ENCODE results near the gene HLA-B. TPM values are rescaled to one million over a fixed set of nuclear protein-coding genes. Genes with fewer than 3 reads are reported as not detected.

The HLA-B gene
- total RNA-seq, 1 donor from 2014 or later = 398 TPM

DNA sequence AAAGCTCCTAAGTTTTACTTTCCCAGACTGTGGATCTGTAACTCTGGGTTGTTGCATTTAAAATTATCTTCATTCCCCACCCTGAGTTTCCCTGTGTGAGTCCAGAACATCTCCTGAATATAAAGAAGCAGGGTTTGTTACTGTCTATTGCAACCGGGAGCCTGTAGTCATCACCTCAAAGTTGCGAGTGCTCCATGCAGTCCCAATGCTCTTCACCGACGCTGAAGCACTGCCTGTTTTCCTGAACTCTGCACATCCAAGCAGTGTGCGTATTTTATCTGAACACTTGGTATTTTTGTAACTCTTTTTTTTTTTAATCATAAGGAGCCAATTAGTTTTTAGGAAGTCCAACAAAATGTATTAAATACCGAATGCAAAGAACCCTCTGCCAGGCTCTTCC is 907 bp upstream of the HLA-B start:
- no peak for ATAC-seq (ENCODE audit: poor library complexity)
- no peak for DNase-seq
- intact Hi-C loops (cut with DNase I) = no loop called here

DNA sequence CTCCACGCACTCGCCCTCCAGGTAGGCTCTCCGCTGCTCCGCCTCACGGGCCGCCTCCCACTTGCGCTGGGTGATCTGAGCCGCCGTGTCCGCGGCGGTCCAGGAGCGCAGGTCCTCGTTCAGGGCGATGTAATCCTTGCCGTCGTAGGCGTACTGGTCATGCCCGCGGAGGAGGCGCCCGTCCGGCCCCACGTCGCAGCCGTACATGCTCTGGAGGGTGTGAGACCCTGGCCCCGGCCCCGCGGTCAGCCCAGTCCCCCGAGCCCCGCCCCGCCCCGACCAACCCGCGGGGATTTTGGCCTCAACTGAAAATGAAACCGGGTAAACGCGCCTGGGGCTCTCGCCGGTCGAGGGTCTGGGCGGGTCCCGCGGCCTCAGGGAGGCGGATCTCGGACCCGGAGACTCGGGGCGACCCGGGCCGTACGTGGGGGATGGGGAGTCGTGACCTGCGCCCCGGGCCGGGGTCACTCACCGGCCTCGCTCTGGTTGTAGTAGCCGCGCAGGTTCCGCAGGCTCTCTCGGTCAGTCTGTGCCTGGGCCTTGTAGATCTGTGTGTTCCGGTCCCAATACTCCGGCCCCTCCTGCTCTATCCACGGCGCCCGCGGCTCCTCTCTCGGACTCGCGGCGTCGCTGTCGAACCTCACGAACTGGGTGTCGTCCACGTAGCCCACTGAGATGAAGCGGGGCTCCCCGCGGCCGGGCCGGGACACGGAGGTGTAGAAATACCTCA is 598 bp downstream of the HLA-B start:
- ATAC-seq (ENCODE audit: poor library complexity) (peak; percentile 57), DNase-seq (peak; percentile 56)
- intact Hi-C loops (cut with DNase I) = no loop called here

DNA sequence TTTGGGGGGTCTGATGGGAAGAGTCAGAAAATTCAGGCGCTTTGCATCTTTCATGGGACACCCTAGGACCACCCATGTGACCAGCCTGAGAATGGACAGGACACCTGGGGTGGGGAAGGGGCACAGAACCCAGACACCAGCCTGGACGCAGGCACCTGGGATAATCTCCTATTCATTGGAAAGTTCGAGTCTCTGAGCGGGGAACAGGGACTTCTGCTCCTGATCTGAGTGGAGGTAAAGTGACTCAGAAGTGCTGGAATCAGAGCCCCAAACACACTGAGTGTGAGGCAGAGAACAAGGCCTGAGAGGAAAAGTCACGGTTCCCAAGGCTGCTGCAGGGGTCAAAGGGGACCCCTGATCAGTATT is 1.4 kb downstream of the HLA-B start:
- DNase-seq = no peak
- intact Hi-C loops (cut with DNase I) = no loop called here
- ATAC-seq (ENCODE audit: poor library complexity) = no peak

DNA sequence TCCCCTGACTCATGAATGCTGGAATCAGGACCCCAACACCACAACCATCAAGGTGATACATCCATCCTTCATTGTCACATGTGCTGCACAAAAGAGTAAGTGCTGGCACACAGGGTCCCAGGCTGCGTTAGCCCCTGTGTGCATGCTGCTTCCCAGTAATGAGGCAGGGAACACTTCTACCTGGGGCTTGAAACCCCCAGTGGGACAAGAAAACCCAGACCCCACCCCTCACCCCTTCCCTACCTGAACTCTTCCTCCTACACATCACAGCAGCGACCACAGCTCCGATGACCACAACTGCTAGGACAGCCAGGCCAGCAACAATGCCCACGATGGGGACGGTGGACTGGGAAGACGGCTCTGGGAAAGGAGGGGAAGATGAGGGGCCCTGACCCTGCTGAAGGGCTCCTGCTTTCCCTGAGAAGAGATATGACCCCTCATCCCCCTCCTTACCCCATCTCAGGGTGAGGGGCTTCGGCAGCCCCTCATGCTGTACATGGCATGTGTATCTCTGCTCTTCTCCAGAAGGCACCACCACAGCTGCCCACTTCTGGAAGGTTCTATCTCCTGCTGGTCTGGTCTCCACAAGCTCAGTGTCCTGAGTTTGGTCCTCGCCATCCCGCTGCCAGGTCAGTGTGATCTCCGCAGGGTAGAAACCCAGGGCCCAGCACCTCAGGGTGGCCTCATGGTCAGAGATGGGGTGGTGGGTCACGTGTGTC is 2.0 kb downstream of the HLA-B start:
- no peak for DNase-seq
- ATAC-seq (ENCODE audit: poor library complexity) = no peak
- intact Hi-C loops (cut with DNase I) = loop anchor here (5.0 kb wide), 1 partner anchor 88 kb away; no protein-coding TSS in a partner anchor

DNA sequence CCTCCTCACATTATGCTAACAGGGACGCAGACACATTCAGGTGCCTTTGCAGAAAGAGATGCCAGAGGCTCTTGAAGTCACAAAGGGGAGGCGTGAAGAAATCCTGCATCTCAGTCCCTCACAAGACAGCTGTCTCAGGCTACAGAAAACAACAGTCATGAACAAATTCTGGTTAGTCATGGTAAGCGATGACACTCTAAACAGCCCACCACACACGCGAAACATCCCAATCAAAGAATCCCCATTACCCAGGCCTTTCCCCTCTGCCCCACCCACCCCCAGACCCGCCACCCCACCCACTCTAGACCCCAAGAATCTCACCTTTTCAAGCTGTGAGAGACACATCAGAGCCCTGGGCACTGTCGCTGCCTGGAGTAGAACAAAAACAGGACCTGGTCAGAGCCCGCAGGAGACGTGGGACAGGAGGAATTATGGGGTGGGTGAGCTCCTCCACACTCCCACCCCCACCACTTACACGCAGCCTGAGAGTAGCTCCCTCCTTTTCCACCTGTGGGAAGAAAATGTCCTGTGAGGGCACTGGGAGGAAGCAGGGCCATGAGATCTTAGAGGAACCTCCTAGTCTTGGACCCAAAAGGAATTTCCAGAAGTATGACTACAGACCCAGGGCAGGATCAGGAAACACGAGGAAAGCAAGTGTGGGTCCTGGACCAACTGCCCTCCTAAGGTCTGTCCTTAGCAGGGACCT is 2.7 kb downstream of the HLA-B start:
- ATAC-seq (ENCODE audit: poor library complexity) (no peak), DNase-seq (no peak)
- intact Hi-C loops (cut with DNase I) = loop anchor here (5.0 kb wide), 1 partner anchor 87 kb away; no protein-coding TSS in a partner anchor

DNA sequence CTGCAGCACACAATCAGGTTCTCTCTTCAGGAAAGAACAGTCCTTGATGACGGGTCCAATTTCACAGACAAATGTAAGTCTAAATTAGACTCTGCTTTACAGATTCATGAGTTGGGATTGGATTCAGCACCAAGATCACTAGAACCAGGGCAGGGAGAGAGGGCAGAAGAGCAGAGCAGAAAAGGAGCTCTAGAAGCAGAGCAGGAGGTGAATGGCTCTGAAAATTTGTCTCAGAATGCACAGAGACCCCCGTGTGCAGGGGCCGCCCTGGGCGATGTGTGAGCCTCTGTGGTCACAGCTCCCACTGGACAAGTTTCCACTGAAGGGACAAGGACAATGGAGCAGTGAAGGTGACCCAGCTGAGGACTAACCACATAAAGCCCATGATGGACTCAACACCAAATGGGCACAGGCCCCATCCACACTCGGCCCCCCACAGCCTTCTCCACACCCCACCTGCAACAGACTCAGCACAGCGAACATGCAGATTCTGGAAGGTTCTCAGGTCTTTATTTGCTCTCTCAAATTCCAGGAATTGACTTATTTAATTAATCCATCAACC is 3.5 kb downstream of the HLA-B start:
- intact Hi-C loops (cut with DNase I) = loop anchor here (5.0 kb wide), 1 partner anchor 86 kb away; no protein-coding TSS in a partner anchor
- ATAC-seq (ENCODE audit: poor library complexity) = no peak

DNA sequence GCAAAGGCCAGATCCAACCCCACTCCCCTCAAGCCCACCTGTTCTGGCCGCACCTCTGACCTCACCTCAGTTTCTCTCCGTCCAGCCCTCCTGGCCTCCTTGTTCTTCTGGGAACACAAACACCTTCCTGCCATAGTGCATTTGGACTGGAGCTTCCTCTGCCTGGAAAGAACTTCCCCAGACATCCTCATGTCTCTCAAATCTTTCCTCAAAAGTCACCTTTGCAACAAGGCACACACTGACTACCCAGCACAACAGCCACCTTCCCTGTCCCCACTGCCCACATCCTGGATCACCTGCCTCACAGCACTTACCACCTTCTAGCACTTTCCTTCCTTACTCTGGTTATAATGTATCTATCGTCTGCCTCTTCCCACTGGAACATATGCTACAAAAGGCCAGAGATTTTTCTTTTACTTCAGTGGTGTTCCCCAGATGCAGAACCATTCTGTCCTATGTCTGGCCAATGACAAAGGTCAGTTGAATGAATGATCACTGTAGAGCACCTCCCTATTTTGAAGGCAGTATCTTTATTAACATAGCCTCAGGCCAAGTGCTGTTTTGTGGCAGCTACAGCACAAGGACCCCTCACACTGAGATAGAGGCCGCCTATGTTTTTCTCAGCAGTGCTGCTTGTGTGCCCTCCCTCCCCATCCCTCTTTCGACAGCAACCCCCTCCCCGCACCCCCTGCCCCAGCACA is 4.1 kb downstream of the HLA-B start:
- ATAC-seq (ENCODE audit: poor library complexity) (no peak), DNase-seq (no peak)
- intact Hi-C loops (cut with DNase I) = loop anchor here (5.0 kb wide), 1 partner anchor 86 kb away; no protein-coding TSS in a partner anchor

More for the DNA sequence above, 3.5 kb downstream of the HLA-B start:
- DNase-seq = no peak

DNA sequence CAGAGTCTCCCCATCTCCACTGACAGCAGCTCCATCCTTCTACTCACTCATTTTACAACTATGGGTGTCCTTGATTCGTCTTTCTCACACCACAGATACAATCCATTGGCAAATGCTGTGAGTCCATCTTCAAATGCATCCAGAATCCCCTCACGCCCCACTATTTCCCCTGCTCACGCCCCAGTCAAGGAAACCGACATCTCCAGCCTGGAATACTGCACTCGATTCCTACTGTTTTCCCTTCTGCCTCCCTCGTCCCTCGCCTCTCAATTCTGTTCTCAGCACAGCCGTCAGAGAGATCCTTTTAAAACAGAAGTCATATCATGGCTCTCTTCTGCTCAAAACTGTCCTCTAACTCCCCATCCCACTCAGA is 4.7 kb downstream of the HLA-B start:
- no peak for ATAC-seq (ENCODE audit: poor library complexity)
- no peak for DNase-seq
- intact Hi-C loops (cut with DNase I) = loop anchor here (5.0 kb wide), 1 partner anchor 85 kb away; no protein-coding TSS in a partner anchor

DNA sequence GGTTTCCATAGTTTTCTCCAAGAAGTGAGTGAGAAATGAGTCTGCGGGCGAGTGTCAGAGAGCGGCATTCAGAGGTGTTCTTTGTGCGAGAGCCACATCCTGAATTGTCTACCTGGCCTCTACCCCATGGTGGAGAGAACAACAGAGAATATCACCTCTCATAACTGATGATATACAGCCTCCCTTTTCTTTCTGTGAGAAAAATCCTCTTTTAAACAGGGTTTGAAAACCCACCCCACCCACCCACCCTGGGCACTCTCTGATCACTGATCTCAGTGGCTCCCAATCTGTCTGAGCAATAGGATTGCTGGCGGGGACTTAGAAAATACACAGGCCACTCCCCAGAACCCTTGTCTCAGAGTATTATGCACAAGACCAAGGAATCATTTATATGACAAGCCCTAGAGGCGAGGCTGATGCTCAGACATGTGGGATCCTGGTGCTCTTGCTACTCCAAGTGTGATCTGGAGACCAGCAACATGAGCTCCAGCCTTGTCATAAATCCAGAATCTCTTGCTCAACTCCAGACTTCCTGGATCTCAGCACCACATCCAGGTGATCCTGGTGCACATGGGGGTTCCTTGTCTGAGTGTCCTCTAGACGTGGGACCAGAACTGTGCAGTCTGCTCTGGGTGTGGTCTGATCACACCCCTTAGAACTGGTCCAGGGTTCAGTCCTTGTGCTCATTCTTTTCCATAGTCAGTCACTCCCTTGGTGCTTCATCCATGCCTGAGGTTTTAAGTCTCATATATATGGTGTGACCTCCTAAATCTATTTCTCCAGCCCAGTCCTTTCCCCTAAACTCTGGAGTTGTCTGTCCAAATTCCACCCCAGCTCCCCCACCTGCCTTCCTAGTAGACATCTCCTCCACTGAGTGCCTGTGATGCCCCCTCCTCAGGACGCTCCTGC is 5.3 kb downstream of the HLA-B start:
- intact Hi-C loops (cut with DNase I) = loop anchor here (5.0 kb wide), 1 partner anchor 84 kb away; no protein-coding TSS in a partner anchor
- ATAC-seq (ENCODE audit: poor library complexity) (no peak), DNase-seq (no peak)

DNA sequence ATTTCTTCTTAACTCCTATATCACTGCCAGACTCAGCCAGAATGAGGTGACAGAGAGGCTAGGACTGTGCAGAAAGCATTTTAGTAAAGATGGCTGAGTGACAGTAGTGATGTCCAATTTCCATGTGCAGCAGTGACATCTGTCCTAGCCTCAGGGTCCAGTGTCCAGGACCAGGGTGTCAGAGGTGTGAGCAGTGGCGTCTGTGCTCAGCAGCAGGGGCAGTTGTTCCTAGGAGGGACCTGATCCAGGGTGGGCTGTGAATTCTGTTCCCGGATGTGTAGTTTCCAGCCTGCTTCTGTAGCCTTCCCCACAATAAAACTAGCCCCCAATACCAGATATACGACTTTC is 6.0 kb downstream of the HLA-B start:
- DNase-seq (no peak), ATAC-seq (ENCODE audit: poor library complexity) (no peak)
- intact Hi-C loops (cut with DNase I) = loop anchor here (5.0 kb wide), 1 partner anchor 84 kb away; no protein-coding TSS in a partner anchor

DNA sequence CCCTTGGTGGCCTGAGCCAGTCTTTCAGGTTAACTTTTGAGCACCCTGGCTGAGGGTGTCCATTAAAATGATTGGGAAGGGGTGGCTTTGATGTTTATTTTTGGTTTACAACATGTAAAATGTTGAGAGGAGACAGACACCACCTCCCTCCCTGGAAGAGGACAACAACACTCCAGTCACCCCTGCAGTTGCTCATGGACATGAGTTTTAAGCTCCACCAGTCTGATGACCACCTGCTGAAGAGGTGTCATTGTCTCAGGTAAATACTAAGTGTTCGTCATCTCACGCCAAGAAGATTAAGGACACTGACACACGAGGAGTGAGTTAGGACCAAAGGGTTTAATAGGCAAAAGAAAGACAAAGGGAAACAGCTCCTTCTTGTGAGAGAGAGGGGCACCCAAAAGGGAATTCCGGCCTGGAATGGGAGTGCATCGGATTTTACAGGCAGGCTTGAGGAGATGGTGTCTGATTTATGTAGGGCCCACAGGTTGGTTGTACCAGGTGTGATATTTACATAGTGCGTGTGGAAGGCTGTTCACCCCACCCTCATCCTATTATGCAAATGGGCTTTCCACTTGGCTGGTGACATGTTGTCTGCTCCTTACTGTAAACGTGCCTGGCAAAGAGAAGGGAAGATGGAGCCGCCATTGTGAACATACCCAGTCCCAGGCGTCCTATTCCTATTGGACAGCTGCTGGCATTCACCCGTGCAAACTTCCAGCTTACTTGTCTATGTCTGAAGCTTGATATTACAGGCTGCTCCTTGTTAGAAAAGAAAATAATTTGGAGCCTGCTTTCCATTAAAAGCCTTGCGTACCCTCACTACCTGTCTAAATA is 6.6 kb downstream of the HLA-B start:
- DNase-seq (no peak), ATAC-seq (ENCODE audit: poor library complexity) (no peak)
- intact Hi-C loops (cut with DNase I) = loop anchor here (5.0 kb wide), 1 partner anchor 83 kb away; no protein-coding TSS in a partner anchor

DNA sequence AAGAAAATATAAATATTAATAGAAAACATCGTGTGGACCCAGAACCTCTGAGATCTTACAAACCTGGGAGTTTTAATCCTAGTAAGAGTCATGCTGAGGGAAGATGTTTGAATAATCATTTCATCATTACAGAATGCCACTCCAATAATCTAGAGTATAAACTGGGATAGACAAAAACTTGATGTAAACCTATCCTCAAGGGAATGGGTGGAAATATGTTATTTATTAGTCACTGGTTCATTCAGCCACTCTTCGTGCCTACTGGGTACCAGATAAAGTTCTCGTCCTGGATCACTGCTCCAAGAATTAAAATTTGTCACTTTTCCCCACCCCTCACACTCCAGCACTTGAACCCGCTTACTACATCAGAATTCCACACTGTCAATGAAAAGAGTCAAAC is 7.7 kb downstream of the HLA-B start:
- DNase-seq (no peak), ATAC-seq (ENCODE audit: poor library complexity) (no peak)
- intact Hi-C loops (cut with DNase I) = no loop called here

DNA sequence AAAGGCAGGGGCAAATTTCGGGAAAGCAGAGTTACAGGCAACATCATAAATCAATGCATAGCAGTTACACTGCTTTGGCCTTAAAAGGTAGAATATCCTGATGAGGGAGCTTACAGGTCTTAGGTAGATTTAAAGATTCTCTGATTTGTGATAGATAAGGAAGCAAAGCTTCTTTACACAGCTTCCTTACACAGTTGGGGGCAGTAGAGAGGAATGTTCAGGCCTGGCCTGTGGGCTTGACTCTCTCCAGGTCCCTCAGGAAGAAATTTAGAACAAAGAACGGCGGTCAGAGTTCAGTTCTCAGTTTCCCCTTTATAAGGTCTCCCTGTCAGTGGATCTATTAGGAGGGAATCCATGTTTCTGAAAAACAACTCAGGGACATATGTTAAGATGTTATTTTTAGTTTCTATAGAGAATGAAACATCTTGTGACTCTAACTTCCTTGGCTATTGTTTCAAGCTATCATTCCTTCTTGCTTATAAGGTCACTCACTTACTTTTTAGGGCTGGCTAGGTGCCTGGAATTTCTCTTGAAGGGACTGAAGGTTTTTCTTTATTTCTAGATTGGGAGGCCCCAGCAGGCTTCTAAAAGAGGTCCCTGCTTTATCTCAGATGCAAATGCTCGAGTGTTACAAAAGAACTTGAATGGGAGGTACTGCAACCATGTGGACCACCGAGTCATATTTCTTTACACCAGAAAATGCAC is 11.8 kb downstream of the HLA-B start:
- DNase-seq (no peak), ATAC-seq (ENCODE audit: poor library complexity) (no peak)
- intact Hi-C loops (cut with DNase I) = no loop called here

DNA sequence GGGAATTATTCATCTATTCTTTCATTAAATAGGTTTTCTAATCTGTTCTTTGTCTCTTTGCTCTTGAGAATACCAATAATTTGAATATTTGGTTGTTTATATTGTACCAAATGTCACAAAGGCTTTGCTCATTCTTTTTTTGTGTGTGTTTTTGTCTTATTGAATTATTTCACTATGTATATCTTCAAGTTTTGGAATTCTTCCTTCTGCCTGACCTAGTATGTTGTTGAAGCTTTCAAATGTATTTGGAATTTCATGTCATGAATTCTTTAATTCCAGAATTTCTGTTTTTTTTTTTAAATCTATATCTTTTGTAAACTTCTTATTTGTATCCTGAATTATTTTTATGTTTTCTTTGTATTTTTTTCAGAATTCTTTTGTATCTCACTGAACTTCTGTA is 16.8 kb downstream of the HLA-B start:
- DNase-seq = no peak
- intact Hi-C loops (cut with DNase I) = no loop called here
- no peak for ATAC-seq (ENCODE audit: poor library complexity)

DNA sequence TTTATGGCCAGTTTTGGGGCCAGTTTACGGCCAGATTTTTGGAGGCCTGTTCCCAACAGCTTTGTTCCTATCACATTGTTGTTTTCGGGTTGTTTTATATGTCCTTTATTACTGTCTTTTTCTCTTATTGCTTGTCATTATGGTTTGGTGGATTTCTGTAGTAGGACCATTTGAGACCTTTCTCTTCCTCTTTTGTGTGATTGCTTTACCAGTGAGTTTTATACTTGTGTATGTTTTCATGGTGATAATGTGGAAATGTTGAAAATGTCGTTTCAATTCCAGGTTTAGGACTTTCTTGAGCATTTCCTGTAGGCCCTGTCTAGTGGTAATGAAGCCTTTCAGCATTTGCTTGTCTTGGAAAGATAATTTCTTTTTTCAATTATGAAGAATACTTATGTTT is 17.8 kb downstream of the HLA-B start:
- no peak for DNase-seq
- intact Hi-C loops (cut with DNase I) = no loop called here

DNA sequence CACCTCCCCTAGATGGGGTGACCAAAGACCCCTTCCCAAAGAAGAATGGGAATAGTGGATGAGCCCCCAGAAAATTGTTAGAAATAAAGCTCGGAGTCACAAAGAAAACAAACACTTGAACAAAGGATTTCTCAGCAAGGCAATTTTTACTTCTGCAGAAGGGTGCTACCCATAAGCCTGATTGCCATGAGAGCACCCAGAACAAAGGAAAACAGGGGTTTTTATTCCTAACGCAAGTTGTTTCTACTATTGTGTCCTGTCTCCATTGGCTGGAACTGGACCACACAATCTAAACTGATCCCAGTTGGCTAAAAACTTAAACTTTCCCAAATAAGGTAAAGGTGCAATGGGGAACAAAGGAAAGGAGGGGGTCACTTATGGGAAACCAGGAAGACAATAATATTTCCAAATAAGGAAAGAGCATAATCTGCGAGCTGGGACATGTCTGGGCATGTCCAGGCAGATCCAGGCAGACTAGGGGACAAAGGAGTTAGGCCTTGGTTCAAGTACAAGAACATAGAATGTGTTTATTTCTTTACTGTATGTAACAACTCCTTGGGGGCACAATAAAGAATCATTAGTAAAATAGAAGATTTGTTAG is 20.0 kb downstream of the HLA-B start:
- ATAC-seq (ENCODE audit: poor library complexity) = no peak
- DNase-seq = no peak
- intact Hi-C loops (cut with DNase I) = no loop called here

More for the DNA sequence above, 17.8 kb downstream of the HLA-B start:
- ATAC-seq (ENCODE audit: poor library complexity) = no peak
